ENCODE data around the gene MYO7A.

Gene MYO7A

DNA sequence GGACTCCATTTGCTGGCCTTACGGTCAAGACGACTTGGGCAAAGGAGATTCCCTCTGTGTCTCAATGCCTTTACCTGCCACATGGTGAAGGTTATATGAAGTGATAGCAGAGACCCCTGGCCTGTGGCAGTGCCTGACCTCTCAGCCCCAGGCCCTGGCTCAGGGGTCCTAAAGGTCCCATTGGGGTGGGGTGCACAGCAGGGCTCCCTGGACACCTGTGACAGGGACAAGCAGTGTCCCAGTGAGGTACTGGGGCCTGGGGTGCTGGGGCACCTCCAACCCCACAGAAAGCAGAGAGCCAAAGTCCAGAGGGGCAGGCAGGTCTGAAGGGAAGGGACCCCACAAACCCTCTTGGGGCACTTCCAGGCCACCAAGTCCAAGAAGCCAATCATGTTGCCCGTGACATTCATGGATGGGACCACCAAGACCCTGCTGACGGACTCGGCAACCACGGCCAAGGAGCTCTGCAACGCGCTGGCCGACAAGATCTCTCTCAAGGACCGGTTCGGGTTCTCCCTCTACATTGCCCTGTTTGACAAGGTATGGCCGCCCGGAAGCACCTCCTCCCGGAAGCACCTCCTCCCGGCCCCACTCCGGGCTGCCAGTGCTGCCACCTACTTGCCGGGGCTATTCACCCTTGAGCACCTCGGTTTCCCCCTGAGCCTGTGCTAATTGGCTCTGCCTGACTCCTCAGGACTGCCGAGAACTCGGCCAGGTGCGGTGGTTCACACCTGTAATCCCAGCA is 62.5 kb downstream of the MYO7A start:
- intact Hi-C loops (cut with DNase I) = no loop called here
- peak in 2 of 10 donors; percentile 55 to 79 for DNase-seq

DNA sequence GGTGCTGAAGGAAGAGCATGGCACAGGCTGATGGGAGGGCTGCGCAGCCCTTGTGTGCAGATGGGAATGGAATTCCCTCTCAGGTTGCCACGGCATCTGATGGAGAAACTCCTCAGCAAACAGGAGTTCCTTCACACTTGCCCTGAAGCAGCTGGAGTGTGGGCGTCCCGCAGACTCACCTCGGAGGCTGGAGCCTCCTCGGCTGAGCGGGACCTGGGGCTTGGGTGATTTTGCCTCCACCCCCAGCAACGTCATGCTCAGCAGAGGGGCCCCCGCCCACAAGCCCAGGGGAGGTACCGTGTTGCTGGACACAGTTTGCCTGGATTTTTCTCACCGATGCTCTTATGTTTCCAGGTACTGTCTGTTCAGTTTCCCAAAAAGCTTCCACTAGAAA is 63.4 kb downstream of the MYO7A start:
- intact Hi-C loops (cut with DNase I) = no loop called here
- DNase-seq = peak in 8 of 10 donors; percentile 42 to 92 (median 55)

DNA sequence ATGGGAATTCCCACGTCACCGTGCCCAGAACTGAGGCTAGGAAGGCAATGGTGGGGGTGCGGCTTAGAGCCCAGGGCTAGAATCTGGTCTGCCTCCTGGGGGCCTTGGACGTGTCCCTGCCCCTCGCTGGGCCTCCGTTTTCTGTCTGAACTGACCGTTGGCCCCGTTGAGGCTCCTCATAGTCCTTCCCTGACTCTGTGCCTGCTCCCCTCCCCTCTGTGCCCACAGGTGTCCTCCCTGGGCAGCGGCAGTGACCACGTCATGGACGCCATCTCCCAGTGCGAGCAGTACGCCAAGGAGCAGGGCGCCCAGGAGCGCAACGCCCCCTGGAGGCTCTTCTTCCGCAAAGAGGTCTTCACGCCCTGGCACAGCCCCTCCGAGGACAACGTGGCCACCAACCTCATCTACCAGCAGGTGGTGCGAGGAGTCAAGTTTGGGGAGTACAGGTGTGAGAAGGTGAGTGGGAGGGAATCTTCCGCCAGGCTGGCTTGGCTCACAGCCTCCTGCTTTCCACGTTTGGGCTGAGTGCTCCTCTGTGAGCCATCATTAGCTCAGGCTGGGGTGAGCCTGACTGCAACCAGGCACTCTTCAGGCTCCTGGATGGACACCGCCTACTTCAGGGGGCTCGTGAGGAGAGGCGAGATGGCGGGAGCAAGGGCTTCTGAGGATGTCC is 63.9 kb downstream of the MYO7A start:
- intact Hi-C loops (cut with DNase I) = no loop called here
- DNase-seq = peak in 5 of 10 donors; percentile 29 to 87 (median 50)

DNA sequence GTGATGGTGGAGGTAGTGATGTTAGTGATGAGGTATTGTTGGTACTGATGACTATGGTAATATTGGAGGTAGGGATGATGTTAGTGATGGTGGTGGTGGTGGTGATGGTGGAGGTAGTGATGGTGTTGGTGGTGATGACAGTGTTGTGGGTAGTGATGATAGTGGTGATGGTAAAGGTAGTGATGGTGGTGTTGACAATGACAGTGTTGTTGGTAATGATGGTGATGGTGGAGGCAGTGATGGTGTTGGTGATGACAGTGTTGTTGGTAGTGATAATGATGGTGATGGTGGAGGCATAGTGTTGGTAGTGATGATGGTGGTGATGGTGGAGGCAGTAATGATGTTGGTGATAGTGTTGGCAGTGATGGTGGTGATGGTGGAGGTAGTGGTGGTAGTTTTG is 65.1 kb downstream of the MYO7A start:
- intact Hi-C loops (cut with DNase I) = no loop called here
- DNase-seq = no peak

DNA sequence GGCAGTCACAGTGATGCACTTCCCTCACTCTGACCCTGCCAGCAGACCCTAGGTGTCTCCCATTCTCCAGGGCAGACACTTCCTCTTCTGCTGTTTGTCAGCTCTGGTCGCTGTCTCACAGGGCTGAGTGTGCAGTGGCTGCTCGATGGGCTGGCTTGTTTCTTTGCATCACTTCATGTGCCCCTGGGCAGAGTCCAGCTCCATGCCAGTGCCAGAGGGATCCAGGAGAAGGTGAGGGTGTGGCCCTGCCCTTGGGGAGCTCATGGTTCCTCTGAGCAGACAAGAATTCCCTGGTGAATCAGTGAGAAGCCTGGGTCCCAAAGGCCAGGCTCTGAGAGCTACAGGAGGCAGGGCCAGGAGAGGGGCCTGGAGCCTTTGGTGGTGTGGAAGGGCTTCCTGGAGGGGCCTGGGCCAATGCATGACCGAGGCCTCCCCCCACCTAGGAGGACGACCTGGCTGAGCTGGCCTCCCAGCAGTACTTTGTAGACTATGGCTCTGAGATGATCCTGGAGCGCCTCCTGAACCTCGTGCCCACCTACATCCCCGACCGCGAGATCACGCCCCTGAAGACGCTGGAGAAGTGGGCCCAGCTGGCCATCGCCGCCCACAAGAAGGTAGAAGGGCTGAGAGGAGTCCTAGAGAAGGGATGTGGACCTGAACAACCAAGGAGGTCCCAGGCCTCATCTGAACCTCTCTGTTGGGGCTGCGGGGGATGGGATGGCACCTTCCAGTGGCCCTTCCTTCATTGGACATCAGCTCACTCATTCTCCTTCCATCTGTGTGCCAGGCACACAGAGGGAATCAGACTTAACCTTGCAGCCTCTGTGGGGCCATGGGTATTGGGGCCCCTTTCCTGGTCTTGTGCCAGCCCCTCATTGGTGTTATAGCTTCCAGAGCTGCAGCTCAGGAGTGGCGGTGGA is 66.1 kb downstream of the MYO7A start:
- intact Hi-C loops (cut with DNase I) = no loop called here
- peak in 4 of 10 donors; percentile 19 to 76 (median 54) for DNase-seq

DNA sequence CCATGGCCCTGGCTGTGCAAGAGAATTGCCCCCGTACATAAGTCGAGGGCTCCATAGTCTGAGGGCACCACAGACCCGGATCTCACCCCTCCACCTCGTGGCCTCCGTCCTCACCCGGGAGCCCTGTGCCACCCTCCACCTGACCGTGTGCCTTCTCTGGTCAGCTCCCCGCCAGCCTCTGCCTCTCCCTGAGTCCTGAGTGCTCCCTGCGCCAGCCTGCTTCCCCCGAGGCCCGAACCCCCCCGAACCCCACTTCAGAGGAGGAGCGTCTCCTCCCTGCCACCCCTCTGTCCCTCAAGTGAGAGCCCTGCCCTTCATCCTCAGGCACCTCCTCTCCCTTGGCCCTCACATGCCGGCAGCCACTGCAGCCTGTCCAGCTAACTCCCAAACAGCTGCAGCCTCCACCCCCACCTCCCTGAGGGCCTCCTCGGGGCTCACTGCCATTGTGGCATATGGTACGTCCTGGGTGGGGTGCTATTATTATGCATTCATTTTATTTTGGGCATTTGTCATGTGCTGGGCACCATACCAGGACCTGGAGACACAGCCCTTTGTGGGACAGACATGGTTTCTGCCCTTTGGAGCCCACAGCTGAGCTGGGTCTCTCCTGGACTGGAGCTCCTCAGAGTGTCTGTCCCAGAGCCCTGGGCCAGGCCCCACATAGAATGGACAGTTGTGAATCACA is 67.2 kb downstream of the MYO7A start:
- DNase-seq = peak in 5 of 10 donors; percentile 5 to 77 (median 61)
- intact Hi-C loops (cut with DNase I) = no loop called here

DNA sequence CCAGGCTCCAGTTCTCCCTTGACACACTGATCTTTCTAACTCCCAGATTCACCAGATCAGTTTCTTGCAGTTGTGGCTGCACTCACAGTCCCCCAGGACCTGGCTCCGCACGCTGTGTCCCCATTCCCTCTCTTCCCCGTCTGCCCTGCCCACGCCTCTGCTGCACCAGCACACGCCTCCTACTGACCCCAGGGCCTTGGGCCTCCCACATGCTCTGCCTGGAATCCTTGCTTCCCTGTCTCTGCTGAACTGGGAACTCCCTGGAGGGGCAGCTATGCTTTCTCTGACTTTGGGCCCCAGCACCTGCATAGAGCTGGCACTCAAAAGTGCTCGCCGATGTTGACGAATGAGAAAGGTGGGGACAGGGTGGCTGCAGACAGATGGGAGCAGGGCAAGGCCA is 68.9 kb downstream of the MYO7A start:
- intact Hi-C loops (cut with DNase I) = loop anchor here (2.0 kb wide), 1 partner anchor 352 kb away; no protein-coding TSS in a partner anchor
- DNase-seq = peak in 4 of 10 donors; percentile 1 to 64 (median 54)

DNA sequence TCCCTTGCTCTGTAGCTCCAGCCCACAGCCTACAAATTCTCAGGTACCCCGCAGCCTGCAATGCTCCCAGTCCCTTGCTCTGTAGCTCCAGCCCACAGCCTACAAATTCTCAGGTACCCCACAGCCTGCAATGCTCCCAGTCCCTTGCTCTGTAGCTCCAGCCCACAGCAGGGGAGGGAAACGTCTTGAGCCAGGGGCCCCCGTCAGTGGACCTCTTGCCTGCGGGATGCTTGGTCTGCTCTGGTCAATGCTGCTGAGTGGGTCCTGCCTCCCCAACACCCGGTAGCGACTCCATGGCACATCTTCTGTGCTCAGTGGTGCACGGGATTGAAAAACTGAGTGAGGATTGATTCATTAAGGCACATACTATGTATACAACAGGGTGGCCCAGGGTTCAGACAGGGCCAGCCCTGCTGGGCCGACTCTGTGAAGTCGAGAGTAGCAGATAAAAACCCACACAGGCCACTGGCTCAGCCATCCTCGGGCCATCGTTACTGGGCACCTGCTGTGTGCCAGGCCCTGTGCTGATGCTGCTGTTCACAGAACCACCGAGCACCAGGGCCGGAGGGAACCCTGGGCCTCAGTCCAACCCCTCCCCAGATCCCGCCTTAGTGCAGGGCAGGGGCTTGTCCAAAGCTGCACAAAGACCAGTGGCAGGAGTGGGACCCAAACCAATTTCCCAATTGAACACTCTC is 69.7 kb downstream of the MYO7A start:
- intact Hi-C loops (cut with DNase I) = loop anchor here (2.0 kb wide), 1 partner anchor 351 kb away; no protein-coding TSS in a partner anchor
- peak in 5 of 10 donors; percentile 2 to 56 (median 49) for DNase-seq

DNA sequence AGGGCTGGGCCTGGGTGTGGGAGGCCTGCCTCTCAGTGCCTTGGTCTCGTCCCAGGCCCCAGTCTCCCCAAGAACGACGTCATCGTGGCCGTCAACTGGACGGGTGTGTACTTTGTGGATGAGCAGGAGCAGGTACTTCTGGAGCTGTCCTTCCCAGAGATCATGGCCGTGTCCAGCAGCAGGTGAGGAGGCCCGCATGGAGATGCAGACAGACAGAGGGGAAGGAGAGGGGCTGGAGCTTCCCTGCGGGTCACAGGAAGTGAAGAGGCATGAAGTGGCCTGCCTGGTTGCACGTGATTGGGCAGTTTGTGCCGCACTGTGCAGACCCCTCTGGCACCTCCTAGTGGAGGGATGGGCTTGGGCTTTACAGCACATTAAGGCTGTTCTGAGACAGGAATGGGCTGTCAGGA is 70.4 kb downstream of the MYO7A start:
- intact Hi-C loops (cut with DNase I) = no loop called here
- DNase-seq = peak in 4 of 10 donors; percentile 6 to 52 (median 24)

DNA sequence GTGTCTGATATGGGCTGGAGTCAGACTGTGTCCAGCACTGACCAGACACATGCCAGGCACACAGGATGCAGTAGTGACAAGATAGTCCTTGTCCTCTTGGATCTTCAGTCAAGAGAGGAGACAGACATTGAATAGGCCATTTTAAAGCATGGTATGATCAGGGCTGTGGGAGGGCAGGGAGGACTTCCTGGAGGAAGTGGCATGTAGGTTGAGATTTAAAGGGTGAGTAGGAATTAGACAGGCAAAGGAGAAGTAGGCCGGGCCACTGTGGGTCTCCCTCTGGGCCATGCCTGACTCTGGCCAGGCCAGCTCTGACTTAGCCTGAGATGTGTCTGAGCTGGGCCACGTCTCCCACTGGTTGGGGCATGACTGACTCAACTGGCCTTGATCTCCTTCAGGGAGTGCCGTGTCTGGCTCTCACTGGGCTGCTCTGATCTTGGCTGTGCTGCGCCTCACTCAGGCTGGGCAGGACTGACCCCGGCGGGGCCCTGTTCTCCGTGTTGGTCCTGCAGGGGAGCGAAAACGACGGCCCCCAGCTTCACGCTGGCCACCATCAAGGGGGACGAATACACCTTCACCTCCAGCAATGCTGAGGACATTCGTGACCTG is 71.2 kb downstream of the MYO7A start:
- intact Hi-C loops (cut with DNase I) = no loop called here
- DNase-seq = peak in 5 of 10 donors; percentile 2 to 79 (median 47)

DNA sequence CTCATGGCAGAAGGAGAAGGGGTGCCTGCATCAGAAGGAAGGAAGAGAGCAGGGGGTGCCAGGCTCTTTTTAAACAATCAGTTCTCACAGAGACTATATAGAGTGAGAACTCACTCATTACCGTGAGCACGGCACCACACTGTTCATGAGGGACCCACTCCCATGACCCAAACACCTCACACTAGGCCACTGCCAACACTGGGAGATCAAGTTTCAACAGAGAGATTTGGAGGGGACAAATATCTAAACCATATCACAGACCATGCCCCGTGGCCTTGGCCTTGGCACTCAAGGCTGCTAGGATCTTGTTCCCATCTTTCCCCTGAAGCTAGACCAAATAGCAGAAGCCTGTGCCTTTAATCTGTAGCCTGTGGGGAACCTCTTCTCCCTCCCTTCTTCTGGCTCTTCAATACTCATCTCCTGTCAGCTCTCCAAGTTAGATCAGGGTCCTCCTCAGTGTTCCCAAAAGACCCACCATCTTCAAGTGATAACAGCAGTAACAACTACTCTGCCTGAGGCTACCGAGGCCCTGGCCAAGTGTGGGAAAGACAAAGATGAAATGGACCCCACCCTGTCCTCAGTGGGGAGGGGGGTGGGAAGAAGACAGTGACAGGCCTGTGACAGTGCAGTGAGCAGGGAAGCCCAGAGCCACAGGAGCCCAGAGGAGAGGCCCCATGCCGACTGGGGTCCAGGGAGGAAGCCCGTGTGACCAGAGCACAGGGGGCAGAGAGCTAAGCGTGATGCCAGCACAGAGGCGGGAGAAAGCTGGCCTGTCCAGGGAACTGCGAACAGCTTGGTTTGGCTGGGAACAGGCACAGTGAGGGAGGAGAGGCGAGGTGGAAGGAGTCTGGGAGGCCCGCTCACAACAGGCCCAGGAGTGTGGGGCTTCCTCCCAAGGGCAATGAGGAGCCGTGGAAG is 72.6 kb downstream of the MYO7A start:
- intact Hi-C loops (cut with DNase I) = no loop called here
- DNase-seq = peak in 4 of 10 donors; percentile 6 to 82 (median 64)

DNA sequence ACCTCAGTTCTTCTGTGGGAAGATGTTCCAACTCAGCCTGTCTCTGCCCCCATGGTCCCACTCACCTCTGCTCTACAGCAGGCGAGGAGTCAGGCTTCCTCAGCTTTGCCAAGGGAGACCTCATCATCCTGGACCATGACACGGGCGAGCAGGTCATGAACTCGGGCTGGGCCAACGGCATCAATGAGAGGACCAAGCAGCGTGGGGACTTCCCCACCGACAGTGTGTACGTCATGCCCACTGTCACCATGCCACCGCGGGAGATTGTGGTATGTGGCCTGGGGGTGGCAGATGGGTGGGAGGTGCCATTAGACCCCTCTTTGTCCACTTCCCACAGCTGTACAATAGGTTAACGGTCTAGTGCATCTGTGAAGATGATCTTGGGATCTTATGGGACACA is 73.3 kb downstream of the MYO7A start:
- intact Hi-C loops (cut with DNase I) = no loop called here
- DNase-seq = peak in 4 of 10 donors; percentile 12 to 63 (median 42)

DNA sequence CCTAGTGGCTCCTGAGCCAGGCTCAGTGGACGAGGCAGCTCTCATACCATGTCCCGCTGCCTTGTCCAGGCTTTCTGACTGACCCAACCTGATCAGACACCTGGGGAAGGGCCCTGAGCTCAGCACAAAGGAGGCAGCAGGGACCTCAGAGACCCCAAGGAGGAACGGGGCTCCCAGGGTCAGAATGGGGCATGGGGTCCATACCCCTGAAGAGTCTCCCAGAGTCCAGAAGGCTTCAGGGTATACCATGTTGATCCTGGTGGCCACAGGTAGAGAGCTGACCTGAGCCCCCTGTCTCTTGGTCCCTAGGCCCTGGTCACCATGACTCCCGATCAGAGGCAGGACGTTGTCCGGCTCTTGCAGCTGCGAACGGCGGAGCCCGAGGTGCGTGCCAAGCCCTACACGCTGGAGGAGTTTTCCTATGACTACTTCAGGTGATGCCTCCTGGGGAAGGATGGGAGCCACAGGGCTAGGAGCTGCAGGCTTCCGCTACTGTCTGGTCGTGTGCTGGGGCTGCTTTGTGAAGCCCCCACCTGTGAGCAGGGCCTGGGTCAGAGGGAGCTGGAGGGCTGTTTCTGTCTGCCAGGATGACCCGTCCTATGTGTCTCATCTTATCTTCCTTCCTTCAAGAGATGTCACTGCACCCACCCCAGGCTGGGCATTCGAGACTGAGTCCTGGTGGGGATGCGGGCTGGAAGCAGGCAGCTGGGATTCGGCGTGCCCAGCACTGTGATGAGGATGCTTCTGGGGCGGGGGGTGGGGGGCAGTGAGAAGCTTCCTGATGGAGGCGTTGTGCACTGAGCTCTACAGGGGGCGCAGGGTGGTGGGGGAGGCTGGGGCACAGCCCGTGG is 74.2 kb downstream of the MYO7A start:
- DNase-seq = peak in 3 of 10 donors; percentile 8 to 70 (median 56)
- intact Hi-C loops (cut with DNase I) = no loop called here

DNA sequence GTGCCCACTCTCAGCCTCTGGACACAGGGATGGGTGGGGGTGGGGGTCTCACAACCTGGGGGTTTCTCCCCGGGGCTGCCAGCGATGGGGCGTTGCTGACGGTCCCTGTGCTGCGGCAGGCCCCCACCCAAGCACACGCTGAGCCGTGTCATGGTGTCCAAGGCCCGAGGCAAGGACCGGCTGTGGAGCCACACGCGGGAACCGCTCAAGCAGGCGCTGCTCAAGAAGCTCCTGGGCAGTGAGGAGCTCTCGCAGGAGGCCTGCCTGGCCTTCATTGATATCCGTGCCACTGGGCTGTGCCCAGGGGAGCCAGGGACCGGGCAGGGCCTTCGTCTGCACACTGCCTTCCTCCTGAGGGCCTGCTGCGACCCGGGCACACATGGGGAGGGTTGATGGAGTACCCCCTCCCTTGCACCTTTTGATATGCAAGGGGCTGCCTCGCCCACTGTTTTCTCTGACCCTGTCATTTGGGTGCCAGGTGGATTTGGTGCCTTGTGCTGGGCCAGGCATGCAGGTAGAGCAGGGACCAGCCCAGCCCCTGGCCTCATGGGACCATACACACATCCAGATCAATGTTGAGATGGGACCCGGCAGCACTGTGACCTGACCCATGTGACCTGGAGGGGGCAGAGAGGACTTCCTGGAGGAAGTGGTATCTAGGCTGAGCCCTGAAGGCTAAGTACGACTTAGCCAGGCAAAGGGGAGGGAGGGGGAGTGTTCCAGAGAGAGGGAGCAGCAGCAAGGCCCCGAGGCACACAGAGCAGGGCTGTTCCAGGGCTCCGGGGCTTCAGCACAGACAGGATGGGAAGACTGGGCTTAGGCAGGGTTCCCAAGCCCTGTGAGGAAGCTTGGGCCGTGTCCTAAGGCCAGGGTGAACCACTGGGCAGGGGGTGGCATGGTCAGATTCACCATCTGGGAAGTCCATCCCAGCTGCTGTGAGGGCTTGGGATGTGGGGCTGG is 75.2 kb downstream of the MYO7A start:
- intact Hi-C loops (cut with DNase I) = no loop called here

DNA sequence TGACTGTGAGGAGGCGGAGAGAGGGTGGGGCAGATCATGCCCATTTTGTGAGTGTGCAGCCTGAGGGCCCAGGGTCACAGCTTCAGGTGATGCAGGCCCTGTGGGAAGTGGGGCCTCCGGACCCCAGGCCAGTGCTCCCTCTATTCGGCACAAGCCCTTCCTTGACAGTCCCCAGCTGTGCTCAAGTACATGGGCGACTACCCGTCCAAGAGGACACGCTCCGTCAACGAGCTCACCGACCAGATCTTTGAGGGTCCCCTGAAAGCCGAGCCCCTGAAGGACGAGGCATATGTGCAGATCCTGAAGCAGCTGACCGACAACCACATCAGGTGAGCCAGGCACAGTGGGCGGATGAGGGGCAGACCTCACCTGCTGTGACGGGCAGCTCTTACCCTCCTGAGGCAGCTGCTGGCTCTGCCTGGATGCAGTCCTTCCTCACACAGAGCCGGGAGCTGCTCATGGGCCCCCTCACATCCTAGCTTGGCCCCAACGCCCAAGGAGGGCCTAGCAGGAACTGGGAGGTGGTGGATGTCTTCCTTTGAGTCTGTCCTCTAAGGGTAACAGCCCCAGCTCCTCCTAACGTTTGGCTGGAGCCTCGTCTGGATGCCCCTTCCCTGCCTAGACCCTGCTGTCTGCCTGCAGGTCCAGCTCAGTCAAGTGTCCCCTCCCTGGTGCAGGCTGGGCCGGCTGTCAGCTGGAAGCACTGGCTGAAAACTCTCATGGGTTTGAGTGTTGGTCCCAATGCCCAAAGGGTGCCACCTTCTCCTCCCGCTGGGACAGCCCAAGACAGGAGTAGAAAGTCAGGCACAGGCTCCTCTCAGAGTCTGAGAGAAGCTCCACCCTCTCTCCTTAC is 76.1 kb downstream of the MYO7A start:
- DNase-seq = peak in 3 of 10 donors; percentile 6 to 78 (median 71)
- intact Hi-C loops (cut with DNase I) = no loop called here

More for the DNA sequence above, 75.2 kb downstream of the MYO7A start:
- DNase-seq = peak in 3 of 10 donors; percentile 7 to 74 (median 66)
